ENCODE measurements around the gene SNX9. TPM values are rescaled to one million over a fixed set of nuclear protein-coding genes. Genes with fewer than 3 reads are reported as not detected.

Gene SNX9
- 99.1 and 126 TPM in 2 replicates for total RNA-seq

DNA sequence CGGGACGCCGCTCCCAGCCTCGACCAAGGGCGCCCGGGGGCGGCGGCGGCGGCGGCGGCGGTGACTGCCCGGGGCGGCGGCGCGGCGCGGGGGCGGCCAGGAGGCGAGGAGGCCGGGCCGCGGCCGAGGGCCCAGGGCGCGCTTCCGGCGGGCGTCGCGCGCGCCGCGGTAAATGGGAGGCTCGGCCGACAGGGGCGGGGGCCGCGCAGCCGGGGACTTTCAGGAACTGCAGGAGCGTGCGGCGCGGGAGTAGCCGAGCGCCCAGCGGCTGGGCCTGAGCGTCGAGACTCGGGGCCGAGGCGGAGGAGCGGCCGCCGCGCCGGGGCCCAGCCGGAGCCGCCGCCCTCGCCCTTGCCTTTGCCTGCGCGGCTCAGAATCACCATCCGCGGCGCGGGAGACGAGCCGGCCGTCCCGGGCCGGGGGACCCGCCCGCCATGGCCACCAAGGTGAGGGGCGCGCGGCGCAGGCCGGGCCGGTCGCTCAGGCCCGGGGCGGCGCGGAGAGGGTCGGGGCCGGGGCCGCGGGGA is at the start of gene SNX9:
SNX9 (plus strand) TSS at position 246 of the 527 bp plus-strand sequence; CDS start at position 435, 189 bp downstream.

DNA sequence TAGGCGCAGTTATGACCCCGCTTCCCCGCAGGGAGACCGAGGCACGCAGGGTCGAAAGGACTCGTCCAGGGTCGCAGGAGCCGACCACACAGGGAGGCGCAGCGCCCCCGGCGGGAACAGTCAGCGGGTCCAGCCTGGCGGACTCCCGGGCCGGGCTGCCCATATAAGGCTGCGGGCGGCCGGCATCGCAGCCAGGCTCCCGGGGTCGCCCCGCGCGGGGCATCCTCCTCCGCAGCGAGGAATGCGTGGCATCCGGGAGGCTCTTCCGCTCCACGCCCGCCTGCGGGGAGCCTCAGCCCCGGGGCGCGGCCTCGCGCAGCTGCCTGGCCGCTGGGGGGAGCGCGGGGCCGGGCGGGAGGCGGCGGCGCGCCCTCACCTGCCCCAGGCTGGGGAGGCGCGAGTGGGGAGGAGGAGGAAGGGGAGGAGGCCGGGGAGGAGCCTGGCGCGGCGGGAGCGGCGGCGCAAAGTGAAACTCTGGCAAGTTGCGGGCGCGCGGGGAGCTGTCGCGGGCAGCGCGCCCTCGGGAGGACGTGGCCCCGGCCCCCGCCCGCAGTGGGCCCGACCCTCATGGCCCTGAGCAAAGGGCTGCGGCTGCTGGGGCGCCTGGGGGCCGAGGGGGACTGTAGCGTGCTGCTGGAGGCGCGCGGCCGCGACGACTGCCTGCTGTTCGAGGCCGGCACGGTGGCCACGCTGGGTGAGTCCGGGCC is 158.5 kb downstream of the SNX9 start, which contains the start of gene SYNJ2:
SYNJ2 (plus strand) TSS at position 469 of the 707 bp plus-strand sequence; CDS start at position 568, 99 bp downstream.

Small RNA genes lying within 50 kb of the gene (small RNA-seq; reads per million reads assigned to genes)
- gene HSPE1P26 (not detected), gene RNU6-786P (not detected)

Other genes with a start within 250 kb of the SNX9 start
- gene SYNJ2, start 158.6 kb downstream of the SNX9 start, total RNA-seq = 54.3 and 70.1 TPM in 2 replicates

Data from hair follicle dermal papilla cell (primary cell).